Renal cortical epithelial cell (primary cell): Measurements from ENCODE around the gene TRAF3. TPM values are rescaled to one million over a fixed set of nuclear protein-coding genes. Genes with fewer than 3 reads are reported as not detected.
"Not testable (repeated sequence)": the region's sequence is repeated elsewhere in the genome, so short reads cannot be mapped to it uniquely, and the experiment has no call there.

Experiments used
- DNase-seq: peaks from one replicate; pipeline ENCODE4 v3.0.0-alpha.2; 2011; ENCODE audit warnings: low read depth
- total RNA-seq: library from RNA; depleted of rRNA; stranded (reverse); fragments of >200 nt; gene quantifications from 2 replicates; pipeline ENCODE4 v1.2.3, GENCODE V29; 2014

Gene TRAF3
- total RNA-seq, 1 donor from 2014 or later: 59.5 TPM

GRCh38 chr14:102807013-102807406 is 29.8 kb downstream of the TRAF3 start:
- DNase-seq: no peak

- DNase-seq: no peak
Measured at GRCh38 chr14:102809870-102810269, 32.6 kb downstream of the TRAF3 start.

GRCh38 chr14:102810523-102810922 is 33.3 kb downstream of the TRAF3 start:
- DNase-seq: no peak

- no peak for DNase-seq
Measured at GRCh38 chr14:102811254-102811963, 34.2 kb downstream of the TRAF3 start.

GRCh38 chr14:102811971-102812370 is 34.7 kb downstream of the TRAF3 start:
- no peak for DNase-seq

- no peak for DNase-seq
Measured at GRCh38 chr14:102813691-102814090, 36.4 kb downstream of the TRAF3 start.

GRCh38 chr14:102817318-102817717 is 40.1 kb downstream of the TRAF3 start:
- DNase-seq: no peak

GRCh38 chr14:102817942-102818940 is 41.0 kb downstream of the TRAF3 start:
- peak; percentile 52 for DNase-seq

- no peak for DNase-seq
Measured at GRCh38 chr14:102819176-102819628, 42.0 kb downstream of the TRAF3 start.

GRCh38 chr14:102819747-102820330 is 42.6 kb downstream of the TRAF3 start:
- no peak for DNase-seq

GRCh38 chr14:102821252-102821651 is 44.0 kb downstream of the TRAF3 start:
- DNase-seq: no peak

- no peak for DNase-seq
Measured at GRCh38 chr14:102822311-102822863, 45.1 kb downstream of the TRAF3 start.

GRCh38 chr14:102822887-102823286 is 45.6 kb downstream of the TRAF3 start:
- DNase-seq: not testable (repeated sequence)

- DNase-seq: no peak
Measured at GRCh38 chr14:102823546-102823945, 46.3 kb downstream of the TRAF3 start.

- DNase-seq: peak; percentile 91
Measured at GRCh38 chr14:102824832-102825231, 47.6 kb downstream of the TRAF3 start.

- DNase-seq: no peak
Measured at GRCh38 chr14:102825307-102826095, 48.3 kb downstream of the TRAF3 start.

GRCh38 chr14:102826161-102826560 is 48.9 kb downstream of the TRAF3 start:
- DNase-seq: no peak

GRCh38 chr14:102826751-102827675 is 49.8 kb downstream of the TRAF3 start:
- no peak for DNase-seq

- peak; percentile 67 for DNase-seq
Measured at GRCh38 chr14:102827716-102828115, 50.5 kb downstream of the TRAF3 start.

- no peak for DNase-seq
Measured at GRCh38 chr14:102828151-102828550, 50.9 kb downstream of the TRAF3 start.
